ENCODE data around the gene WTAP.
A peak's percentile ranks its signal among the peaks of the same experiment; 100 is the strongest.
"Not testable (repeated sequence)": the region's sequence is repeated elsewhere in the genome, so short reads cannot be mapped to it uniquely, and the experiment has no call there.

The WTAP gene

GRCh38 chr6:159729598-159730331 is 2.5 kb downstream of the WTAP start:
- DNase-seq (ENCODE audit: low spot score): peak; percentile 20

GRCh38 chr6:159730332-159730676 is 3.0 kb downstream of the WTAP start:
- DNase-seq (ENCODE audit: low spot score): no peak

GRCh38 chr6:159732550-159732949 is 5.2 kb downstream of the WTAP start:
- DNase-seq (ENCODE audit: low spot score): not testable (repeated sequence)

GRCh38 chr6:159733395-159733794 is 6.1 kb downstream of the WTAP start:
- not testable (repeated sequence) for DNase-seq (ENCODE audit: low spot score)

DNA sequence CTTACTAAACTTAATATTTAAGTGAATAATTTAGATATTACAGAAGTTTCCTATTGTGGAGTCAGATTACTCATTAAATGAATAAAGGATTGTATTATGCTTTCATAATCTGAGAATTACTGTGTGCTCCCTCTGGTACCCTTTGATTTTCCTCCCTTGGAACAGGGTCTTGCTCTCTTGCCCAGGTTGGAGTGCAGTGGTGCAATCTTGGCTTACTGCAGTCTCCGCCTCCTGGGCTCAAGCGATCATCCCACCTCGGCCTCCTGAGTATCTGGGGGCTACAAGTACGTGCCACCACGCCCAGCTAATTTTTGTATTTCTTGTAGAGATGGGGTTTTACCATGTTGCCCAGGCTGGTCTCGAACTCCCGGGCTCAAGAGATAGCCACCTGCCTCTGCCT is 9.6 kb downstream of the WTAP start:
- DNase-seq (ENCODE audit: low spot score): no peak

DNA sequence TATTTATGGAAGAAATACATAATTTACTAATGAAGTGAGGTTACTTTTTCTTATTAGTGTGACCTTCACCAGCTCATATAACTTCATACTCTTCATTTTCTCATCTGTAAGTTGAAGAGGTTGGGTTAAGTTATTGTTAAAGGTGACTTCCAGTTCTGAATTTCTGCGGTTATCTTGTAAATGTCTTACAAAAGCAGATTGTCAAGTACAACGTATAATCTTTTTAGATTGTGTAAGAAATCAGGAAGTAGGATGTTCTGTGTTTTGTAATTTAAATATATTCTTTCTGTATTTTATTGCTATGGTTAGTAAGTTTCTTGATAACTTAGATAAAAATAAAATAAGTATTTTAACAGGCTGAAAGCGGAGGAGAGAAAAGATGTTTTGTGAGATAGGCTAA is 12.0 kb downstream of the WTAP start:
- no peak for DNase-seq (ENCODE audit: low spot score)

DNA sequence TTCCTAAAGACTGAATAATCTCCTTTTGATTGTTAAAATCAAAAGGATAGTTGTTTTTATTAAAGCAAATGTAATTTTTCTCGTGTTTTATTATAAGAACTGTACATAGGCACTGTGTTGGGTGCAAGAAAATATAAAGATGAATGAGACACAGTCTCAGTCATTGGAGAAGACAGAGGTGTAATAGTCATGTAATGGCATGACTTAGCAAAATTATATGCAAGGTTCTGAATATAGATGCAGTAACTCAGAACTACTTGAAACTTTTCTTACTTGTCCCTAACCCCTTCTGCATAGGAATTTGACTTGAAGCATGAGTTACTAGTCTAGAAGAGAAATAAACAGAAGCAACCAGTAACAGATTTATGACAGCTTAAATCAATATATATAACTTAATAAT is 14.9 kb downstream of the WTAP start:
- no peak for DNase-seq (ENCODE audit: low spot score)

DNA sequence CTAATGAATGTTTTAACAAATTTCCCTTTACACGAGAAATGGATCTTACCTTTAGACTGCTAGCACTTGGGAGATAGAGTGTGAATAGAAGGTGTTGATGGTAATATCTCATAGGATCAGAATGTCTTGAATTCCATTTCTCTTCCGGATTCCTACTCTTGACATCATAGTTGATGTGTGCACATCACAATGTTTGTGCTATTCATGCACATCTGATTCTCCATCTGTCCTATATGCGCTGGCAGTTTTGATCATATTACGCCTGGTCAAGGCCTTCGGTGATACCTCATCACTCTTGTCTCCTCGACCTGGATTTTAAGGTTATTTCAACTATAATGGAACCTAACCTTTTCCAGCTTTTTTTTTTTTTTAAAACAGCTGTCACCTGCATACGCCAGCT is 17.8 kb downstream of the WTAP start:
- DNase-seq (ENCODE audit: low spot score): no peak

- DNase-seq (ENCODE audit: low spot score): no peak
Observed at GRCh38 chr6:159746759-159747158, 19.5 kb downstream of the WTAP start.

DNA sequence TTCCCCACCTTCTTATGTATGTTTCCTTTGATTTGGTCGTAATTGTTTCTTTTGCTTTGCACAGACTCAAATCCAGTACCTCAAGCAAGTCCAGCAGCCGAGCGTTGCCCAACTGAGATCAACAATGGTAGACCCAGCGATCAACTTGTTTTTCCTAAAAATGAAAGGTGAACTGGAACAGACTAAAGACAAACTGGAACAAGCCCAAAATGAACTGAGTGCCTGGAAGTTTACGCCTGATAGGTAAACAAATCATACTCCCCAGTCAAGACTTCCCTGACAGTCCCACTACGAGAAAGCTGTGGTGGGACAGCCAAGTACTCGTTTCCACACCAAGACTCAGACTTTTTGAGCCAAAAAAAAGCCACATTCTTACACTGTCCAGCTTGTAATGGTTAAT is 20.8 kb downstream of the WTAP start:
- not testable (repeated sequence) for DNase-seq (ENCODE audit: low spot score)

- no peak for DNase-seq (ENCODE audit: low spot score)
Observed at GRCh38 chr6:159751448-159751847, 24.1 kb downstream of the WTAP start.

DNA sequence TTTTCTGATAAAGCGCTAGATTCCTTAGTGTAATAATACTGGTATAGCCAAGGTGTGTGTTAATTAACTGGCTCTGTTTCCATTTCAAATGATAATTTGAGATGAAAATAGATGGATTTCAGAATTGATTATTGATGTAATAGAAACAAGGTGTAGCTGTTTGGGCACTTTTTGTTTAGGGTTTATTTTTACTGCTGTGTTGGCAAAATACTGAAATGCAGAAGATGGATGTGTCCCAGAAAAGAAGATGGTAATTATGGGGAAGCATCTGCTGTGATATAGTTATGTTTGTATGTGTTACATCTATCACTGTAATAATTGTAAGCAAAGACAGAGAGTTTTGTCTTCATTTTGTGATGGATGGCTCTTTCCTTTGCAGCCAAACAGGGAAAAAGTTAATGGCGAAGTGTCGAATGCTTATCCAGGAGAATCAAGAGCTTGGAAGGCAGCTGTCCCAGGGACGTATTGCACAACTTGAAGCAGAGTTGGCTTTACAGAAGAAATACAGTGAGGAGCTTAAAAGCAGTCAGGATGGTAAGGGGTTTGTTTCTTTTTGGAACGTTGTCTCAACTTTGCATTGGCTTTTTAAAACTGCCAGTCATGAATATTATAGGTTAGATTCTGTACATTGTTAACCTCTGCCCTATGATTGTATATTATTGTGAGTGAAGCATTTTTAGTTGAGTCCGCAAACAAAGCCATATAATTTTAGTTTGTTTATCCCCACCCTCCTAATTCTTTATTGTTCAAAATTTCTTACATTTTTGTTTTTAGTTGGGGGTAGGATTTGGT is 26.0 kb downstream of the WTAP start:
- no peak for DNase-seq (ENCODE audit: low spot score)

DNA sequence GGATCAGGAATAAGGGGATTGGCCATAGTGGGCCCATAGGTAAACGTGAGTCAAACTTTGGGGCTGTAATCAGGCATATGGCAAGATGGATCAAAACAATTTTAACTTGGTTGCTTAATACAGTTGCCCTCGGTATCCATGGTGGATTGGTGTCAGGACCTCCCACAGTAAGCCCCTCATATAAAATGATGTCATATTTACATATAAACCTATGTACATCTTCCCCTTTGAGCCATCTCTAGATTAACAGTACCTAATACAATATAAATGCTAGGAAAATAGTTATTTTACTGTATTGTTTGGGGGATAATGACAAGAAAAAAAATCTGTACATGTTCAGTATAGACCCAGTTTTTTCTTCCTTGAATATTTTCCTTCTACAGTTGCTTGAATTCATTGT is 27.1 kb downstream of the WTAP start:
- DNase-seq (ENCODE audit: low spot score): no peak

GRCh38 chr6:159754959-159755914 is 27.9 kb downstream of the WTAP start:
- DNase-seq (ENCODE audit: low spot score): no peak

GRCh38 chr6:159756508-159756907 is 29.2 kb downstream of the WTAP start:
- DNase-seq (ENCODE audit: low spot score): no peak

DNA sequence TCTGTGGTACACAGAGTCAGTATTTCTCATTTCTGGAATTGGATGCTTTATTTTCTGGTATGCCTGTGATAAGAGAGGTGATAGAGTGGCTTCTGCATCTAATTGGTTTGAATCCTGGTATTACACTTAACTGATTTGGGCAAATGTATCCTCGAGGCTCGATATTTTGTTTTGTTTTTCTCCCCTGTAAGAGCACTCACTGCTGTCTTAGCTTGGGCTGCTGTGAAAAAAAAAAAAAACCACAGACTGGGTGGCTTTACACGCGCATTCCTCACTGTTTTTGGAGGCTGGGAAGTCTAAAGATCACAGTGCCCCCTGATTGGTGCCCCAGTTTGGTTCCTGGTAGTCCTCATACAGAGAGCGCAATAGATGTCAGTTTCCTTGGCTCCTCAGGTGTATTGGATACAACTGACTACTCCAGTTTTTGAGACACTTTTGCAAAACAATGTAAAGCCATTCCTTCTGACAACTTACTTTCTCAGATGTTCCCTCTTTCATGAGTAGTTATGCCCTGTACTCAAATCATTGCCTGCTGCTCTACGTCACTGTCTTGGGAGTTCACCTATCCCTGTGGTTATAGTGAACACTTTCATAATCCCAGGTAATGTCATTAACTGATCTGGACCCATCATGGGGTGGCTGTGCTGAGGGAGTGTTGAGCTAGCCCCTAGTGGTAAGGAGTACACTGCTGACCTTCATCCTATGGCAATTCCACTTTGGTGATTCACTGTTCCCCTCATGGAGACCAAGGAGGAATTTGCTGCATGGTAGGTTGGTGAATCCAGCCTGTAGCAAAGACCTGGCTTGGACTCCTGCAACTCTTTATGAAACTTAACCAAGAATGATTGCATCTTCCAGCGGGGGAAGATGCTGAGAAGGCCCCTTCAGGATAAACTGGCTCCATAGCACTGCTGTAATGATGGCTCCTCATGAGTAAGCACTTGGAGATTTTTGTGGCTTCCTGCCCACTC is 31.0 kb downstream of the WTAP start:
- DNase-seq (ENCODE audit: low spot score): no peak

GRCh38 chr6:159759645-159760044 is 32.3 kb downstream of the WTAP start:
- no peak for DNase-seq (ENCODE audit: low spot score)

DNA sequence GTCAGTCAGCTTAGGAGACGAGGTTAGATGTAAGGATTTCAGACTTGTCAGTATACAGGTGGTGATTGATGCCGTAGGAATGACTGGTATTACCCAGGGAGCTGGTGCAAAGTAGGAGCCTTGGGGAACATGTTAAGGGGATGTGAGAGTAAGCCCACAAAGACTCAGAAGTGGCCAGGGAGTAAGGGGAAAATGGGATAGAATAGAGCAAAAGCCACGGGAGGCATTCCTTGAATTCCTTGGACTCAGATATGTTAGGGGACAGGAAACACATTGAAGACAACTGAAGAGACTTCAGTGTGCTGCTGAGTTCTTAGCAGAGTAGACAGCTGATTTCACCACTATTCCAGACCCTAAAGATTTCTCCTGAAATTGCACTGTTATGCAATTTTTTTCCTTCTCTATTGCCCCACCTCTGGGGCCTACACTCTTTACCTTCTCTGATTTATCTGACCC is 33.3 kb downstream of the WTAP start:
- no peak for DNase-seq (ENCODE audit: low spot score)

DNA sequence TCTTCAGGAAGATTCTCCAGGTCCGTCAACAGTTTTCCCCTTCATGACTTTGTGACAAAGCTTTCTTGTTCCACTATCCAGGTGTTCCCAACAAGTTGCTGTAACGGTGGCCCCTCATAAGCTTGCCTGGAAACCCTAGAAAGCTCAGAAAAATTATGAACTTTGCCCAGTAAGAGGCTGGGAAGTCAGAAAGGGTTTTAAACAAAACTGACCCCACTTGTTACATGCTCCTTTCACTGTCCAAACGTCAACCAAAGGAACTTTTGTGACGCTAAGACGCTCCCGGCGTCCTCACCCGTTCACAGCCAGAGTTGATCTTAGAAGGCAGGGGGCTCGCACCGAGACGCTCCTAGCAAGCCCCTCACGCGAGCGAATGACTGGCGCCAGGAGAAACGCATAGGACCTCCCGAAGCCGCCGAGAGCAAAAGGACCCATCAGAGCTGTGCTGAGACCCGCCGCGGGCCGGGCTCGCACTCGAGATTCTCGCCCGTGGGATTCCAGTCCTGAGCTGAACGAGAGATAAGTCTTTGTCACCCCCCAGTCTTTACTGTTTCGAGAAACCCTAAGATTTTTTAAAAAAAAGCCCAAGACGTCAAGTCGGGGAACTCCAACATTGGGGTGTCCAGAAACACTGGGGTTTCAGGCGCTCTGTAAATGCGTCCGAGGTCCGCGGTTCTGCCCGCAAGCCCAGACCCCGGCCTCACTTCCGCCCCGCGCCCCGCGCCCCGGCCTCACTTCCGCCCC is 34.0 kb downstream of the WTAP start:
- no peak for DNase-seq (ENCODE audit: low spot score)

DNA sequence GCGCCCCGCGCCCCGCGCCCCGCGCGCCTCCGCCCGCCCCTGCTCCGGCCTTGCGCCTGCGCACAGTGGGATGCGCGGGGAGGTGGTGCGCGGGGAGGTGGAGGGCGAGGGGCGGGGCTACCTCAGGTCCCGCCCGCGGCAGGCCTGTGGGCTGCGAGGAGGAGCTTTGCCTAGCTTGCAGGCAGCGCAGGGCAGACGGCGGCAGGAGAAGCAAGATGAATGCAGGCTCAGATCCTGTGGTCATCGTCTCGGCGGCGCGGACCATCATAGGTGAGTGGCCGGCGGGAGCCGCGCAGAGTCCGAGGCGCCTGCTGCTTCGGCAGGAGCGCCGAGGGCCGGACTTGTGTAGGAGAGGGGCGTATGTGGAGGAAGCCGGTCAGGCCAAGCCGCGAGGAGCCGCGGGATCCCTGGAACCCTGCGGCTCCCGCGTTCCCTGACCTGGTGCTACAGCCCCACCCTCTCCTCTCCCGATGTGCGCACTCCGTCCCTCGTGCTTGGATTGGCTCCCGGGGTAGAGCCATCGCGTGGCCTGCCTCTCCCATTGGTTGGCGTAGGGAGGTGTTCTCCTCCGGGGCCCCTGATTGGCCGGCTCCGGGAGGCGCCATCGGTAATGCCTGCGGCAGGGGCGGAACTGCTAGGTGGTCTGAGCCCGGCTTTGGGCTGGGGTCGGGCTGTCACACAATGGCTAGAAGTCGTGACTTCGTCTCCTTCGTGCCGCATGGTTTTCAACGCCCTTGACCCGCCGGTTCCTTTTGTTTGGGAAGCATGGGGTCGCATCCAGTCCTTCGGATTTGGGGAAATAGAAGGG is 34.8 kb downstream of the WTAP start, which contains the start of gene ACAT2:
Gene ACAT2, plus strand, starts transcription at position 173 of the 808 bp plus-strand sequence. Its CDS starts 43 bp downstream, at position 216.
- DNase-seq (ENCODE audit: low spot score): peak; percentile 97

All from activated CD4-positive, alpha-beta T cell treated with anti-CD3 and anti-CD28 coated beads, Interleukin-2, Interleukin-4, amounts not matched to agents 100 ng/mL and 50 ng/mL, durations not matched to agents 16 hours and 8 hours (primary cell).